ENCODE data around the gene SVOP. TPM values are rescaled to one million over a fixed set of nuclear protein-coding genes. Genes with fewer than 3 reads are reported as not detected.

Gene SVOP, protein sequence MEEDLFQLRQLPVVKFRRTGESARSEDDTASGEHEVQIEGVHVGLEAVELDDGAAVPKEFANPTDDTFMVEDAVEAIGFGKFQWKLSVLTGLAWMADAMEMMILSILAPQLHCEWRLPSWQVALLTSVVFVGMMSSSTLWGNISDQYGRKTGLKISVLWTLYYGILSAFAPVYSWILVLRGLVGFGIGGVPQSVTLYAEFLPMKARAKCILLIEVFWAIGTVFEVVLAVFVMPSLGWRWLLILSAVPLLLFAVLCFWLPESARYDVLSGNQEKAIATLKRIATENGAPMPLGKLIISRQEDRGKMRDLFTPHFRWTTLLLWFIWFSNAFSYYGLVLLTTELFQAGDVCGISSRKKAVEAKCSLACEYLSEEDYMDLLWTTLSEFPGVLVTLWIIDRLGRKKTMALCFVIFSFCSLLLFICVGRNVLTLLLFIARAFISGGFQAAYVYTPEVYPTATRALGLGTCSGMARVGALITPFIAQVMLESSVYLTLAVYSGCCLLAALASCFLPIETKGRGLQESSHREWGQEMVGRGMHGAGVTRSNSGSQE
- total RNA-seq, result 0.27 TPM
- polyA plus RNA-seq (ENCODE audit: insufficient read depth in 1 of 8, insufficient read length in 8 of 8, low replicate concordance in 1 of 8), result under 1 TPM; 0.02 to 0.65 (median 0.18) TPM
- long read RNA-seq, donor 1, result 0 reads
- long read RNA-seq, donor 2, result 0 reads
- long read RNA-seq, donor 3, full-length matches to known transcripts, result 1 of 1 reads
- long read RNA-seq, donor 3, partial matches to known transcripts, result 0 of 1 reads
- long read RNA-seq, donor 3, other reads (novel, unspliced or antisense), result 0 of 1 reads
- long read RNA-seq, donor 4, result 0 reads
- long read RNA-seq, donor 5, result 0 reads
- long read RNA-seq, donor 6, result 0 reads
- long read RNA-seq, donor 7, result 0 reads
- long read RNA-seq, donor 8, result 0 reads
- long read RNA-seq, donor 9, result 0 reads
- long read RNA-seq, donor 10, result 0 reads
- long read RNA-seq, donor 11, result 0 reads

- DNase-seq, result peak; percentile 88
- Histone ChIP-seq H3K27ac (ENCODE audit: low read length) (no peak within 1 kb of the TSS), H3K4me3 (ENCODE audit: low read length) (no peak within 1 kb of the TSS), H3K36me3 (ENCODE audit: control insufficient read depth, insufficient read depth, low read length) (no peaks in the 10 kb centered on the region), H3K4me1 (ENCODE audit: control insufficient read depth, insufficient read depth, low read length) (peaks cover 2% of the 10 kb centered on the region), H3K9me3 (replicated peaks; ENCODE audit: control insufficient read depth, low read depth, low read length) (no peaks in the 10 kb centered on the region), H3K27me3 (ENCODE audit: control insufficient read depth, insufficient read depth, low read length) (no peaks in the 10 kb centered on the region)
- WGBS (ENCODE audit: insufficient coverage), result under 1% methylated on average over 22 of the region's 30 CpGs
Observed at GRCh38 chr12:109020796-109021380, at the start of gene SVOP. Gene SVOP (minus strand): TSS chr12:109021068. CDS start chr12:109020868, 200 bp downstream.

- Histone ChIP-seq H3K9me3 (replicated peaks; ENCODE audit: control insufficient read depth, low read depth, low read length) (no peaks in the 10 kb centered on the region), H3K27ac (ENCODE audit: low read length) (no peak overlapping the region), H3K4me1 (ENCODE audit: control insufficient read depth, insufficient read depth, low read length) (peaks cover 2% of the 10 kb centered on the region), H3K4me3 (ENCODE audit: low read length) (no peak overlapping the region), H3K36me3 (ENCODE audit: control insufficient read depth, insufficient read depth, low read length) (peaks cover 61% of the 10 kb centered on the region), H3K27me3 (ENCODE audit: control insufficient read depth, insufficient read depth, low read length) (no peaks in the 10 kb centered on the region)
- peak; percentile 35 for DNase-seq
- 53% methylated on average over 17 of the region's 17 CpGs for WGBS (ENCODE audit: insufficient coverage)
Observed at GRCh38 chr12:109069307-109070271, 48.7 kb upstream of the SVOP start.

- WGBS (ENCODE audit: insufficient coverage), result 100% methylated on average over 1 of the region's 1 CpG
- no peak overlapping the region for H3K27ac ChIP-seq (ENCODE audit: low read length)
- peaks cover 68% of the 10 kb centered on the region for H3K36me3 ChIP-seq (ENCODE audit: control insufficient read depth, insufficient read depth, low read length)
- no peak for DNase-seq
- H3K4me1 ChIP-seq (ENCODE audit: control insufficient read depth, insufficient read depth, low read length), result peaks cover 2% of the 10 kb centered on the region
- no peak overlapping the region for H3K4me3 ChIP-seq (ENCODE audit: low read length)
- peaks cover 3% of the 10 kb centered on the region for H3K9me3 ChIP-seq (replicated peaks; ENCODE audit: control insufficient read depth, low read depth, low read length)
- H3K27me3 ChIP-seq (ENCODE audit: control insufficient read depth, insufficient read depth, low read length), result no peaks in the 10 kb centered on the region
Observed at GRCh38 chr12:109065853-109066193, 45.0 kb upstream of the SVOP start.

DNA sequence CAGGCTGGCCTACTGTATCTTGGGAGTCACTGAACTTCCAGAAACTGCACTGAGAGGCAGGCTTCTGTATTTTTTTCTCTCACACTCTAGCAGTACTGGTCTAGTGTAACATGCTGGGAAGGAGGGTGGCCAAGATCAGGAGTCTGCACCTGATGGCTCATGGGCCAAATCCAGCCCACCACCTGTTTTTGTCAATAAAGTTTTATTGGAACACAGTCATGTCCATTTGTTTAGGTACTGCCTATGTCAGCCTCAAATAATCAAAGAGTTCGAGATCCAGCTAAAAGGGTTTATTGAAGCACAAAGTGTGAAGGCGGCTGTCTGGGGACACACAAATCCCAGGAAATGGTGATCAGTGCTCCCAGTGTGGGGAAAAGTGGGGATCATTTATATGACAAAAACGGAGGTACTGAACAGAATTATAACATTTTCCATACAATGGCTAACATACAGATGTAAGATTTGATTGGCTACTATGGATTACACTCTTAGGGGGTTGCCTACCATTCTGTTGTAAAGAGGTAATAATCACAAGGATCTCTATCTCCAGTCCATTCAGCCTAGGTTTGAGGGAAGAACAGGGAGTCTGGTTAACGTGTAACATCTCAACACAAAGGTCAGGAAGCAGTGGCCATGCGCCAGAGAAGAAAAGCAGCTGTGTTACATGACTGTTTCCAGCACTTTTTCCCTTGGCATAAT lies 44.4 kb upstream of the SVOP start:
- no peak overlapping the region for H3K27ac ChIP-seq (ENCODE audit: low read length)
- peaks cover 2% of the 10 kb centered on the region for H3K4me1 ChIP-seq (ENCODE audit: control insufficient read depth, insufficient read depth, low read length)
- H3K27me3 ChIP-seq (ENCODE audit: control insufficient read depth, insufficient read depth, low read length), result no peaks in the 10 kb centered on the region
- no peak overlapping the region for H3K4me3 ChIP-seq (ENCODE audit: low read length)
- 68% methylated on average over 4 of the region's 5 CpGs for WGBS (ENCODE audit: insufficient coverage)
- peaks cover 63% of the 10 kb centered on the region for H3K36me3 ChIP-seq (ENCODE audit: control insufficient read depth, insufficient read depth, low read length)
- peaks cover 3% of the 10 kb centered on the region for H3K9me3 ChIP-seq (replicated peaks; ENCODE audit: control insufficient read depth, low read depth, low read length)
- DNase-seq, result no peak

DNA sequence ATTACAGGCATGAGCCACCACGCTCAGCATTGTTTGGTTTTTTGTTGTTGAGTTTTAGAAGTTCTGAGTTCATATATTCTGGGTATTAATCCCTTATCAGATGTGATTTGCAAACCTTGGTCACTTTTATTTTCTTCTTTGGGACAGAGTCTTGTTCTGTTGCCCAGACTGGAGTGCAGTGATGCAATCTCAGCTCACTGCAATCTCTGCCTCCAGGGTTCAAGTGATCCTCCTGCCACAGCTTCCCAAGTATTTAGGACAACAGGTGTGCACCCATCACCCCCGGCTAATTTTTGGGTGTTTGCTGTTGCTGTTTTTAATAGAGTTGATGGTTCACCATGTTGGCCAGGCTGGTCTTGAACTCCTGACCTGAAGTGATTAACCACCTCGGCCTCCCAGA lies 43.3 kb upstream of the SVOP start:
- H3K4me1 ChIP-seq (ENCODE audit: control insufficient read depth, insufficient read depth, low read length), result no peaks in the 10 kb centered on the region
- H3K9me3 ChIP-seq (replicated peaks; ENCODE audit: control insufficient read depth, low read depth, low read length), result peaks cover 3% of the 10 kb centered on the region
- no peak for DNase-seq
- no peak overlapping the region for H3K4me3 ChIP-seq (ENCODE audit: low read length)
- H3K27ac ChIP-seq (ENCODE audit: low read length), result no peak overlapping the region
- H3K36me3 ChIP-seq (ENCODE audit: control insufficient read depth, insufficient read depth, low read length), result peaks cover 55% of the 10 kb centered on the region
- H3K27me3 ChIP-seq (ENCODE audit: control insufficient read depth, insufficient read depth, low read length), result no peaks in the 10 kb centered on the region
- 42% methylated on average over 1 of the region's 3 CpGs for WGBS (ENCODE audit: insufficient coverage)

DNA sequence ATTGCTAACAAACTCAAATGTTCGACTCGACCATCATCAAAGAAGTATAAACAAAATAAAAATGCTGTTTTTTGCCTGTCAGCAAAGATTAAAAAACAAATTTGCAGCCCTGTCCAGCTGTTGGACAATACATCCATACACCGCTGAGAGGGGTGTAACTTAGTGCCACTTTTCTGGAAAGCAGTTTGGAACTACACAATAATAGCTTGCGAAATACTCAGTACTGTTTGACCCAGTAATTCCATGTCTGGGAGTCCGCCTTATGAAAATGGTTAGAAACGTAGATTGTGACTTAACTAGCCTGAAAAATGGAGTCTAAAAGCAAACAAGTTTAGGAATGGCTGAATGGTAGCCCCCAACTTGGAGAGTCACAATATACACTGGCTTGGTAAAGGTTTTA lies 37.9 kb upstream of the SVOP start:
- H3K27ac ChIP-seq (ENCODE audit: low read length), result no peak overlapping the region
- H3K4me3 ChIP-seq (ENCODE audit: low read length), result no peak overlapping the region
- WGBS (ENCODE audit: insufficient coverage), result 100% methylated on average over 1 of the region's 6 CpGs
- H3K36me3 ChIP-seq (ENCODE audit: control insufficient read depth, insufficient read depth, low read length), result peaks cover 26% of the 10 kb centered on the region
- peaks cover 3% of the 10 kb centered on the region for H3K9me3 ChIP-seq (replicated peaks; ENCODE audit: control insufficient read depth, low read depth, low read length)
- H3K27me3 ChIP-seq (ENCODE audit: control insufficient read depth, insufficient read depth, low read length), result no peaks in the 10 kb centered on the region
- peaks cover under 1% of the 10 kb centered on the region for H3K4me1 ChIP-seq (ENCODE audit: control insufficient read depth, insufficient read depth, low read length)
- no peak for DNase-seq

- no peak for DNase-seq
- H3K4me1 ChIP-seq (ENCODE audit: control insufficient read depth, insufficient read depth, low read length), result peaks cover 7% of the 10 kb centered on the region
- H3K4me3 ChIP-seq (ENCODE audit: low read length), result no peak overlapping the region
- no peak overlapping the region for H3K27ac ChIP-seq (ENCODE audit: low read length)
- no peaks in the 10 kb centered on the region for H3K9me3 ChIP-seq (replicated peaks; ENCODE audit: control insufficient read depth, low read depth, low read length)
- no peaks in the 10 kb centered on the region for H3K27me3 ChIP-seq (ENCODE audit: control insufficient read depth, insufficient read depth, low read length)
- 100% methylated on average over 1 of the region's 1 CpG for WGBS (ENCODE audit: insufficient coverage)
- peaks cover 19% of the 10 kb centered on the region for H3K36me3 ChIP-seq (ENCODE audit: control insufficient read depth, insufficient read depth, low read length)
Observed at GRCh38 chr12:109057376-109057775, 36.5 kb upstream of the SVOP start.

DNA sequence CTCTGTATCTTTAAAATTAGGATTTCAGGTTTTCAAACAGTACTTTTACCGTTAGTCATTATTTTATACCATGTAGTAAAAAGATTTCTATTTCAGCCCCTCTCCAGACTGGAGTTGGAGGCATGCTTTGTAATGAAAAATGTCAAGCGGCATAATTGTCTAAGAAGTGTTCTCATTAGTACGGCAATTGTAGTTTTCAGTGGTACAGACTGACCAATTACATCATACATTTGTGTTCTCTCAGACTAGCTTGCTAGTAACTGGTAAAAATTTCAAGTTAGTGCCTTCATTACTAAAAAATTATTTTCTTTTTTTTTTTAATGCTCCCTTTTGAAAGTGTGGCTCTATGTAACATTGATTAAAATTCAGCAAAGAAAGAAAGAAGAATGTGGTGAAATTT lies 36.0 kb upstream of the SVOP start:
- Histone ChIP-seq H3K36me3 (ENCODE audit: control insufficient read depth, insufficient read depth, low read length) (peaks cover 17% of the 10 kb centered on the region), H3K27ac (ENCODE audit: low read length) (no peak overlapping the region), H3K9me3 (replicated peaks; ENCODE audit: control insufficient read depth, low read depth, low read length) (no peaks in the 10 kb centered on the region), H3K27me3 (ENCODE audit: control insufficient read depth, insufficient read depth, low read length) (no peaks in the 10 kb centered on the region), H3K4me3 (ENCODE audit: low read length) (no peak overlapping the region), H3K4me1 (ENCODE audit: control insufficient read depth, insufficient read depth, low read length) (peaks cover 10% of the 10 kb centered on the region)
- WGBS (ENCODE audit: insufficient coverage), result no CpG with 5 or more reads among the region's 3 CpGs
- DNase-seq, result no peak

DNA sequence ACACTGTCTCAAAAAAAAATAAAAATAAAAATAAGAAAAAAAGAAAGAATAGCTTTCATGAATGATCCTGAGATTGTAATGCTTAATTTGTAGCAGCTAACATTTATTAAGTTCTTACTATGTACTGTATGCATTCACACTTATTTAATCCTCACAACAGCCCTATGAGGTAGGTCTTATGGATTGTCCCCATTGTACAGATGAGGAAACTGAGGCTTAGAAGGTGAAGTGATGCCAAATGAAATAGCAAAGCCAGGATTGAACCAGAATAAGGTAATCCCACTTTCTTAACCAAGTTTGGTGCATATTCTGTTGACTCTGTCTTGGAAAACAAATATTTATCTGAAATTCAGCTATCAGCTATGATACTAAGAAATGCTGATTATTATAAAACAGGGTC lies 33.7 kb upstream of the SVOP start:
- H3K36me3 ChIP-seq (ENCODE audit: control insufficient read depth, insufficient read depth, low read length), result peaks cover 8% of the 10 kb centered on the region
- no peaks in the 10 kb centered on the region for H3K27me3 ChIP-seq (ENCODE audit: control insufficient read depth, insufficient read depth, low read length)
- H3K4me3 ChIP-seq (ENCODE audit: low read length), result no peak overlapping the region
- H3K4me1 ChIP-seq (ENCODE audit: control insufficient read depth, insufficient read depth, low read length), result peaks cover 10% of the 10 kb centered on the region
- DNase-seq, result no peak
- no peak overlapping the region for H3K27ac ChIP-seq (ENCODE audit: low read length)
- no peaks in the 10 kb centered on the region for H3K9me3 ChIP-seq (replicated peaks; ENCODE audit: control insufficient read depth, low read depth, low read length)
